Uterus (tissue), 4 donors: ENCODE measurements around the gene GALR1. TPM values are rescaled to one million over a fixed set of nuclear protein-coding genes. Genes with fewer than 3 reads are reported as not detected.

ENCODE experiments used
- DNase-seq, 2 donors: peaks; one replicate each; pipeline ENCODE4 v3.0.0-alpha.2; 2019 to 2020
- H3K27ac ChIP-seq, 2 donors: fragments of 200-600 bp; sonication (generic); 1 replicate in 1 of 2; 2 replicates in 1 of 2; pipeline ENCODE4 v1.5.1; 2016 to 2018
- H3K27me3 ChIP-seq, 2 donors: fragments of 200-600 bp; sonication (generic); one replicate each; pipeline ENCODE4 v1.5.1; 2018 to 2019; ENCODE audit warnings: control low read depth in 1 of 2
- H3K36me3 ChIP-seq, 2 donors: fragments of 200-600 bp; sonication (generic); one replicate each; pipeline ENCODE4 v1.5.1; 2019; ENCODE audit warnings: control low read depth in 1 of 2
- H3K4me1 ChIP-seq, 2 donors: fragments of 200-600 bp; sonication (generic); one replicate each; pipeline ENCODE4 v1.5.1; 2018 to 2019; ENCODE audit warnings: control low read depth in 1 of 2
- H3K4me3 ChIP-seq, 2 donors: fragments of 200-600 bp; sonication (generic); 1 replicate in 1 of 2; 2 replicates in 1 of 2; pipeline ENCODE4 v1.5.1; 2018 to 2019; ENCODE audit warnings: mild to moderate bottlenecking in 1 of 2
- H3K9me3 ChIP-seq, 2 donors: fragments of 200-600 bp; sonication (generic); one replicate each; pipeline ENCODE4 v1.5.1; 2019; ENCODE audit warnings: control low read depth in 1 of 2
- POLR2A ChIP-seq, 2 donors: fragments of 450-650 bp; IDR thresholded peaks; one replicate each; pipeline ENCODE4 v1.6.1; 2016; ENCODE audit warnings: antibody characterized with exemption in 2 of 2, mild to moderate bottlenecking in 1 of 2, moderate library complexity in 1 of 2
- intact Hi-C: fragments of 100-400 bp; cut with DNase I; formaldehyde crosslinking; loops from one replicate; pipeline ENCODE4 v1.15.1; 2023; ENCODE audit warnings: low total_unique reads
- total RNA-seq, 4 donors: library from RNA; depleted of rRNA in 3 of 4; stranded (reverse); fragments of >200 nt in 3 of 4; gene quantifications; one replicate each; pipeline versions ENCODE4 v1.1.0 to v1.2.4, GENCODE V29; 2014 to 2023
- TF ChIP-seq, protein P1 (sequence below), 4 experiments: fragments of 200-600 bp in 2 of 4; fragments of 450-650 bp in 2 of 4; sonication (generic) in 2 of 4; IDR thresholded peaks; one replicate each; pipeline ENCODE4 v1.5.1; 2016 to 2019; ENCODE audit warnings: antibody characterized with exemption in 4 of 4, mild to moderate bottlenecking in 2 of 4, moderate library complexity in 1 of 4
- donor health status: DM: yes; HTN: yes; CAD: no.

GALR1 gene
- total RNA-seq, 4 donors from 2014 or later, result 0.21 TPM; not detected in 3

GRCh38 chr18:77210249-77210648, 39.4 kb upstream of the GALR1 start:
- no peak overlapping the region for H3K27ac ChIP-seq

GRCh38 chr18:77218642-77219041, 31.0 kb upstream of the GALR1 start:
- Histone ChIP-seq H3K4me1 (no peaks in the 10 kb centered on the region), H3K36me3 (no peaks in the 10 kb centered on the region), H3K9me3 (no peaks in the 10 kb centered on the region), H3K4me3 (no peak overlapping the region), H3K27me3 (no peaks in the 10 kb centered on the region), H3K27ac (no peak overlapping the region)
- TF ChIP-seq, protein P1, sequence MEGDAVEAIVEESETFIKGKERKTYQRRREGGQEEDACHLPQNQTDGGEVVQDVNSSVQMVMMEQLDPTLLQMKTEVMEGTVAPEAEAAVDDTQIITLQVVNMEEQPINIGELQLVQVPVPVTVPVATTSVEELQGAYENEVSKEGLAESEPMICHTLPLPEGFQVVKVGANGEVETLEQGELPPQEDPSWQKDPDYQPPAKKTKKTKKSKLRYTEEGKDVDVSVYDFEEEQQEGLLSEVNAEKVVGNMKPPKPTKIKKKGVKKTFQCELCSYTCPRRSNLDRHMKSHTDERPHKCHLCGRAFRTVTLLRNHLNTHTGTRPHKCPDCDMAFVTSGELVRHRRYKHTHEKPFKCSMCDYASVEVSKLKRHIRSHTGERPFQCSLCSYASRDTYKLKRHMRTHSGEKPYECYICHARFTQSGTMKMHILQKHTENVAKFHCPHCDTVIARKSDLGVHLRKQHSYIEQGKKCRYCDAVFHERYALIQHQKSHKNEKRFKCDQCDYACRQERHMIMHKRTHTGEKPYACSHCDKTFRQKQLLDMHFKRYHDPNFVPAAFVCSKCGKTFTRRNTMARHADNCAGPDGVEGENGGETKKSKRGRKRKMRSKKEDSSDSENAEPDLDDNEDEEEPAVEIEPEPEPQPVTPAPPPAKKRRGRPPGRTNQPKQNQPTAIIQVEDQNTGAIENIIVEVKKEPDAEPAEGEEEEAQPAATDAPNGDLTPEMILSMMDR (IDR thresholded peaks at IDR 0.05), result no peak
- TF ChIP-seq POLR2A (IDR thresholded peaks at IDR 0.05), result no peak
- intact Hi-C loops, result no loop called here
- DNase-seq, result no peak

More at GRCh38 chr18:77210249-77210648, 39.4 kb upstream of the GALR1 start:
- DNase-seq, result no peak
- no peak for TF ChIP-seq POLR2A (IDR thresholded peaks at IDR 0.05)
- TF ChIP-seq, protein P1 (IDR thresholded peaks at IDR 0.05), result no peak
- Histone ChIP-seq H3K27me3 (no peaks in the 10 kb centered on the region), H3K36me3 (no peaks in the 10 kb centered on the region), H3K4me3 (no peak overlapping the region), H3K9me3 (no peaks in the 10 kb centered on the region), H3K4me1 (peaks cover 10 to 13% of the 10 kb centered on the region in 2 donors)
- intact Hi-C loops, result loop anchor here (5.0 kb wide), 1 partner anchor 213 kb away; no protein-coding TSS in a partner anchor

- H3K36me3 ChIP-seq, result no peaks in the 10 kb centered on the region
- intact Hi-C loops, result no loop called here
- TF ChIP-seq POLR2A (IDR thresholded peaks at IDR 0.05), result no peak
- TF ChIP-seq, protein P1 (IDR thresholded peaks at IDR 0.05), result no peak
- H3K4me3 ChIP-seq, result no peak overlapping the region
- no peaks in the 10 kb centered on the region for H3K9me3 ChIP-seq
- no peaks in the 10 kb centered on the region for H3K4me1 ChIP-seq
- H3K27me3 ChIP-seq, result no peaks in the 10 kb centered on the region
- H3K27ac ChIP-seq, result no peak overlapping the region
- no peak for DNase-seq
These were observed 28.9 kb upstream of the GALR1 start for GRCh38 chr18:77220726-77221125.

DNA sequence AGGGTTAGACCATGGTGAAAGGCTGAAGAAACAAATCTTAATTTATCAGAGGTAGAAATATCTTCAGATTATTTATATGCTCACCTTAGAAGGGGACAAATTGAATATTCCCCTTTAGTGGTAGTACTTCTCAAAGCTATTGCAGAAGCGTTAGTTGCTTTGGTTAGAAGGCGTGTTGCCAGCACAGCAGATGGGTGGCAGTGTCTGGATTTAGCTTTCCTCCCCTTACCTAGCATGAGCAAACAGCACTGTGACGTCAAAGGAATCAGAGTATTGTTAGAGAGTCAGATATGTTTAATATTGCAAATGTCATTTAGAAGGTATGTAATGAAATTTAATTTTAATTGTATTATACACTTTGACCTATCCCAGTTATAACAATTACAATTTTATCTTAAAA, 27.2 kb upstream of the GALR1 start:
- Histone ChIP-seq H3K9me3 (no peaks in the 10 kb centered on the region), H3K36me3 (no peaks in the 10 kb centered on the region), H3K4me3 (no peak overlapping the region), H3K27ac (no peak overlapping the region), H3K27me3 (no peaks in the 10 kb centered on the region), H3K4me1 (no peaks in the 10 kb centered on the region)
- no peak for DNase-seq
- intact Hi-C loops, result no loop called here
- TF ChIP-seq, protein P1 (IDR thresholded peaks at IDR 0.05), result no peak

DNA sequence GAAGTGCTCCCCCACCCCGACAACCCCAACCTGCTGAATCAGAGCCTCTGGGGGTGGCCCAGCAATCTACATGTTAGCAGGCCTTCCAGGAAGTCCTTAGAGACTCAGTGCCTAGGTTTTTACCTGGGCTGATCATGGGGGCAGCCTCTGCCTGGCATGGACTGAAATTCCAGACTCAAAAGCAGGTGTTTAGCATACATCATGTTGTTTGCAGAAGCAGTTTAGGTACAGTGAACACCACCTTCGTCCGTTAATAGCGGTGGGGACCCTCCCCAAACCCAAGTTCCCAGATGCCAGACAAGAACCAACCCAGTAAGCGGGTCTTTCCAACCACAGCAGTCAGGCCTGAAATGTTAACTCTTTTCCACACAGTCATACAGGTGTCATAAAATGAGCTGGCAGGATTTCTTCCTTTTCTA, 26.4 kb upstream of the GALR1 start:
- H3K4me1 ChIP-seq, result no peaks in the 10 kb centered on the region
- H3K27me3 ChIP-seq, result no peaks in the 10 kb centered on the region
- DNase-seq, result no peak
- H3K4me3 ChIP-seq, result no peak overlapping the region
- no peaks in the 10 kb centered on the region for H3K9me3 ChIP-seq
- intact Hi-C loops, result no loop called here
- TF ChIP-seq, protein P1 (IDR thresholded peaks at IDR 0.05), result no peak
- TF ChIP-seq POLR2A (IDR thresholded peaks at IDR 0.05), result no peak
- no peaks in the 10 kb centered on the region for H3K36me3 ChIP-seq
- no peak overlapping the region for H3K27ac ChIP-seq
